HG03378 (cell line): ENCODE measurements around the gene FCHSD2.
A peak's percentile ranks its signal among the peaks of the same experiment; 100 is the strongest.

Source experiments
- ATAC-seq: cut with Tn5 transposase; IDR thresholded peaks from one replicate; pipeline ENCODE4 v1.9.1; 2021; ENCODE audit warnings: mild to moderate bottlenecking, moderate library complexity; ENCODE audit not compliant: unreplicated experiment

Gene FCHSD2

GRCh38 chr11:72975778-72976521 lies 166.2 kb downstream of the FCHSD2 start:
- ATAC-seq = no peak

- ATAC-seq = no peak
Measured at GRCh38 chr11:72974487-72975205, 167.5 kb downstream of the FCHSD2 start.

GRCh38 chr11:72972496-72973128 lies 169.5 kb downstream of the FCHSD2 start:
- ATAC-seq = no peak

- ATAC-seq = no peak
Measured at GRCh38 chr11:72971192-72971967, 170.7 kb downstream of the FCHSD2 start.

GRCh38 chr11:72970557-72971118 lies 171.5 kb downstream of the FCHSD2 start:
- no peak for ATAC-seq

- ATAC-seq = peak; percentile 76
Measured at GRCh38 chr11:72969894-72970335, 172.2 kb downstream of the FCHSD2 start.

GRCh38 chr11:72968390-72968789 lies 173.7 kb downstream of the FCHSD2 start:
- no peak for ATAC-seq

GRCh38 chr11:72965672-72966071 lies 176.4 kb downstream of the FCHSD2 start:
- ATAC-seq = no peak

GRCh38 chr11:72962717-72963116 lies 179.4 kb downstream of the FCHSD2 start:
- no peak for ATAC-seq

GRCh38 chr11:72962084-72962483 lies 180.0 kb downstream of the FCHSD2 start:
- ATAC-seq = no peak

- ATAC-seq = no peak
Measured at GRCh38 chr11:72959998-72960731, 182.0 kb downstream of the FCHSD2 start.

GRCh38 chr11:72958791-72959190 lies 183.3 kb downstream of the FCHSD2 start:
- no peak for ATAC-seq

GRCh38 chr11:72955466-72955865 lies 186.7 kb downstream of the FCHSD2 start:
- no peak for ATAC-seq

GRCh38 chr11:72954860-72955259 lies 187.3 kb downstream of the FCHSD2 start:
- no peak for ATAC-seq

GRCh38 chr11:72953637-72954036 lies 188.5 kb downstream of the FCHSD2 start:
- no peak for ATAC-seq

GRCh38 chr11:72951888-72952287 lies 190.2 kb downstream of the FCHSD2 start:
- ATAC-seq = no peak

GRCh38 chr11:72951193-72951592 lies 190.9 kb downstream of the FCHSD2 start:
- ATAC-seq = no peak

- no peak for ATAC-seq
Measured at GRCh38 chr11:72950685-72951084, 191.4 kb downstream of the FCHSD2 start.

- ATAC-seq = no peak
Measured at GRCh38 chr11:72947229-72947628, 194.9 kb downstream of the FCHSD2 start.

- ATAC-seq = no peak
Measured at GRCh38 chr11:72943664-72944063, 198.5 kb downstream of the FCHSD2 start.
